GM19438 (cell line): ENCODE results near the gene NLRP5.
"Not testable (repeated sequence)": the region's sequence is repeated elsewhere in the genome, so short reads cannot be mapped to it uniquely, and the experiment has no call there.

ENCODE experiments used
- ATAC-seq: cut with Tn5 transposase; IDR thresholded peaks from one replicate; pipeline ENCODE4 v1.9.1; 2021; ENCODE audit warnings: low read depth; ENCODE audit not compliant: unreplicated experiment

Gene NLRP5

DNA sequence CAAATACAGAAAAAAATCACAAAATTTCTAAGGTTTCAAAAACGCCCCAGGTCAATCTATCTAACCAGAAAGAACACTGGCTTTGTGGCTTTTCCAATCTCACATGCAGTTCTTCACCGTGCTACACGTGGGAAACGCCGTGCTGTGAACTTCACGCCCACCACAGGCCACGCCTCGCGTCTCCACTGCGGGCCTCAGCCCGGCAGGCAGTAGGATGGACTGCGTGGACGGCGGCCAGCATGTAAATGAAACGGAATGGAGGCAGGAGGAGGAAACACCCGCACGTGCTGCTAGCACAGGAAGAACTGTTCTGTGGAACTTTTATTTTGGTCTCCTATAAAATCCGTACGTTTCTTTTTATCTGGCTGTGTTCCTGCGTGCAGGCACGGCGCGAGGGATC, 110.7 kb downstream of the NLRP5 start:
- ATAC-seq, result no peak

DNA sequence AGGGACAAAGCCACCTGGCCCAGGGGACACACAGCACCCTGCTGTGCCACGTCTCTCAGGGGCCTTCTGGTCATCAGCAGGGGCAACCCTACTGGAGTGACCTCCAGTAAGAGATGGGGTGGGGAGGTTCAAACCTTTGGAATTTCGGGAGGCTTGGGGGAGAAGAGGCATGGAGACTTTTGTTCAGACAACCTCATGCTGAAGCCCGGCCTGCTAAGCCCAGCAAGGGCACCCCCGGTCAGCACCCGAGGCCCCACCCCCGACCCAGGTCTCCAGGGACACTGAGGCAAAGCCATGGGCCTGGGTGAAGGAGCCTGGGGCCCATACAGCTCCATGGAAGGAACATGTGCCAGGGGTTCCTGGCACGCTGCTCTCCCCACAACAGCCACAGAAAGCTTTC, 111.2 kb downstream of the NLRP5 start:
- ATAC-seq, result no peak

DNA sequence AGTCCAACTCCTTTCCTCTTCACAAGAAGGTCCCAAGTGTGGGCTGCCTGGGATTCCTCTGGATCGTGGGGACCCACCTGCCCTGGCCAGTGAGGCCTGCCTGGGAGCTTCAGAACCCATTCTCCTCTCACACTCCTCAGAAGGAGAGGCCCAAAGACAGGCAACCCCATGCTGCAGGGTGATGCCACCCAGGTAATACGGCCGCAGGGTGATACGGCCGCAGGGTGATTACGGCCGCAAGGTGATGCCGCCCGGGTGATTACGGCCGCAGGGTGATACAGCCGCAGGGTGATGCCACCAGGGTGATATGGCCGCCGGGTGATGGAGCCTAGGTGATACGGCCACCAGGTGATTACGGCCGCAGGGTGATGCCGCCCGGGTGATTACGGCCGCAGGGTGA, 111.7 kb downstream of the NLRP5 start:
- not testable (repeated sequence) for ATAC-seq

DNA sequence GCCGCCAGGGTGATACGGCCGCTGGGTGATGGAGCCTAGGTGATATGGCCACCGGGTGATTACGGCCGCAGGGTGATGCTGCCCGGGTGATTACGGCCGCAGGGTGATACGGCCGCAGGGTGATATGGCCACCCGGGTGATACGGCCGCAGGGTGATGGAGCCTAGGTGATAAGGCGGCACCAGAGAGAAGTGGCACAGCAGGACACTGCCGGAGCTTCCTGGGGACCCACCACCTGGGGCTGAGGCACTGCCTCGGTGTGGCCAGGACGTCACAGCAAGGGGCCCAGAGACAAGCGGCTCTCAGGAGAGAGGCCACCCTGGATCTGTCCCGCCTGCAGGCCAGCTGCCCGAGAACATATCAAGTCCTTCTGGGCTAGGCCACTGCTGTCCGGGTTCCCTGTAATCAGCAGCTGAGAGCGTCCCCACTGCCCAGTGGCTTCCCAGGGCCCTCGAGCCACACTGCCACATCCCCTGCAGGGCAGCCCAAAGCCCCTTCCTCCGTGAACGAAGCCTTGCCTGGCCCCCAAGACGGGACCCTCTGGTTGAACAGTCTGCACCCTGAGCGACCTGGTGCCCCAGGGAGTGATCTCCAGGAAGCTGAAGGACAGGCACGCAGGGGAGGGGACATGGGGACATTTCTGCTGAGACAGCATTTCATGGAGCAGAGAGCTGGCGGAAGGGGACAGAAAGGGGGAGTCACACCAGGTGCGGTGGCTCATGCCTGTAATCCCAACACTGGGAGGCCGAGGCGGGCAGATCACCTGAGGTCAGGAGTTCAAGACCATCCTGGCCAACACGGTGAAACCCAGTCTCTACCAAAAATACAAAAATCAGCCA, 112.4 kb downstream of the NLRP5 start:
- no peak for ATAC-seq

DNA sequence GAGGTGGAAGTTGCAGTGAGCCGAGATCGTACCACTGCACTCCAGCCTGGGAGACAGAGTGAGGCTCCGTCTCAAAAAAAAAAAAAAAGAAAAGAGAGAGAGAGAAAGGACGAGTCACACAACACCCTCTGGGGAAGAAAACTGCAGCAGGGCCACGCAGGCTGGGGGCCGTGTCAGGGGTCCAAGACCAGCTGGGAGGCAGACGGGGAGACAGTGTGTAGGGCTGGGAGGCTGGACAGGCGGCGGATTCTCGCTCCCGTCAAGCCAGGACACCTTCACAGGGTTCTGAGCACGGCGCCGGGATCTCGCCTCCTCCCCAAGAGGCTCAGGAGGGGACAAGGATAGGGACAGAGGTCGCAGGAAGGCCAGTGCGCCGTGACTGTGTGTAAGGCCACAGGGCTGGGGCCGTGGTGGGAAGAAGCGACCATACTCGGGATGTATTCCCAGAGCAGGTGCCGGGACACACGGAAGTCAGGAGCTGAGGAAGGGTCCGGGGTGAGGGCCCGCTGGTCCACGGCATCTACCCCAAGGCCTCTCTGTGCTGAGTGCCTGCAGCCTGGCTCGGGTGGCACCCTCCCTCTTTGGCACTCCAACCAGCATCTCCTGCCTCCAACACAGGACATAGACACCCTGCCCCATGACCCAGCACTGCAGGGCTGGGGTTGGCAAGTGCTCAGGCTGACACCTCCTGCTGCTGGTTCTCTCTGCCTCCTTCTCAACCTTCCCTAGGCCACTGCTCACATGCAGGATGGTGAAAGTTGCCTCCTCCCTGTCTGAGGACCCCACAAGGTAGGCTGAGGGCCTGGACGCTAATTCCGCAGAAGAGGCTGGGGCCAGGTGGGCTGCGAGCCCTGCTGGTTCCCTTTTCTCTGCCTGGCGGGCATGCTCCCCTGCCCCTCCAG, 113.3 kb downstream of the NLRP5 start:
- no peak for ATAC-seq

DNA sequence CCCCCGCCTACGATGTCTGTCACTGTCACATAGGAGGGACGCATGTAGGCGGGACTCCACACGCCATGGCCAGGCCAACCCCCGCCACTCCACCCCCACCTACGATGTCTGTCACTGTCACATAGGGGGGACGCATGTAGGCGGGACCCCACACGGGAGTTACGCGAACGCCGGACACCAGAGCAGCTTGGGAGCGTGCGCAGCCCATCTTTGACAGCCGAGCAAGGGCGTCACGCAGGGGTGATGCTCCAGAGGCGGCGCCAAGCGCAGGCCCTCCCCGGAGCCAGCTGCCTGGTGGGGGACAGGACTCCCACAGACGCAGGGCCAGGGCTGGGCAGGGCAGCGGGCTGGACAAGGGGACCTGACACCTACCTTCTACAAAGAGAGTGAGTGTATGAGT, 114.5 kb downstream of the NLRP5 start:
- no peak for ATAC-seq

DNA sequence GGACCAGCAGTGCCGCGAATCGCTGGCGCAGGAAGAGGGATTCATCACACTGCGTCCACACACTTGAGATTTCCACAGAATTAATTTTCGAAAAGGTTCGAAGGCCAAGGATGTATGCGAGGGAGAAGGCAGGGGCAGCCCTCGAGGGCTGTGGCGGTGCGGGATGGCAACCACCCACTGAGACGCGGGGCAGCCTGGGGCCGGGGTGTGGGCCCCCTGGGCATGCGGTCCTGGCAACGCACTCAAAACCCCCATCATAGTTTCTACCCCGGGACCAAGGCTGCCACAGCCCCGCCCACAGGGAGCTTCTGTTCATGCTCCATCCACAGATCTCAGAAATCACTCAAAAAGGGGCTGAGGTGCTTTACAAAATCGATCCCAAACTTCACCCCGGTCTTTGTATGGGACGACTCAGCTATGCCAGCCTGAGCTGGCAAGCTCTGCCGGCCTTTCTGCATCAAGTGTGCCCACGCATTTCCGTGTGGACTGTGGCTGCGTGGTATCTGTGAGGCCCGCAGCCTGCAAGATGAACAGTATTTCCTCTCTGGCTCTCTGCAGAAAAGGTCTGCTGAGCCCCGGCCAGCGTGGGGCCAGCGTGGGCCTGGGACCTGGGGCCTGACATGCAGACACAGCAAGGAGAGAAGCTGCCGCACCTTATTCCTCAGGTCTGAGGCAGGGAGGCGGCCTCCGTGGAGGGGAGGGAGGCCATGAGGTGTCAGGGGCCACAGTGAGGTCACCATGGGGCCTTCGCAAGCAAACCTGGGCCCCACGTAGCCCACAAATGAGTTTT, 115.4 kb downstream of the NLRP5 start:
- no peak for ATAC-seq

DNA sequence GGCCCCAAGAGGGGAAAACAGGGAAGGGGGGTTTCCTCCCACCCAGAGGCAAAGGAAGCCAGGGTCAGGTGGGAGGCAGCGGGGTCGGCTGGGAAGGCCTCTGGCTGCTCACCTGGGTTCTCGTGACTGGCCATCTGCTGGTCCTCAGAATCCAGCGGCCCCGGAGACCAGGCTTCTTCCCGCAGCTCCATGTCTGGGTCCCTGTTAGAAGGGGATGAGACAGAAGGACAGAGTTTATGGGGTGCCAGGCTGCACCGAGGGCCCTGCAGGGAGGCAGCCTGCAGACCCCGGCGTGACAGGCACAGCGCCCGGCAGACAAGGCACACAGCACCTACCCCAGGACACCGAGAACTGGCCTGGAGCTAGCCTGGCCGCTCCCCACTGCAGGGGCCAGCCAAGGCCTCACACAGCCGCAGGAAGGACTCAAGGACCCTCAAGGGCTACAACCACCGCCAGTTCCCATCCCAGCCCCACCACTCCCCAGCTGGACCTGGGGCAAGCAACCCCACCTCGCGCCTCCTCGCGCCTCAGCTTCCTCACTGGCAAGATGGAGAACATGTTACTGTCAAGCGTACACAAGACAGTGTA, 116.5 kb downstream of the NLRP5 start:
- no peak for ATAC-seq

DNA sequence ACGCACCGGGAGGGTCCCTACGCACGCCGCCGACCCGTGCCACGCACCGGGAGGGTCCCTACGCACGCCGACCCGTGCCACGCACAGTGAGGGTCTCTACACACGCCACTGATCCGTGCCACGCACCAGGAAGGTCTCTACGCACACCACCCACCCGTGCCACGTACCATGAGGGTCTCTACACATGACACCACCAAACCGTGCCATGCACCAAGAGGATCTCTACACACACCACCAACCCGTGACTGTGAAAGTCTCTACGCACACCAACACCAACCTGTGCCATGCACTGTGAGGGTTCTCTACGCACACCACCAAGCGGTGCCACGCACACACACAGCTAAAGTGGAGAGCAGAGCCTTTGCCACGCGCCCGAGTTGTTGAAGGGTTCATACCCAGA, 117.8 kb downstream of the NLRP5 start:
- no peak for ATAC-seq

DNA sequence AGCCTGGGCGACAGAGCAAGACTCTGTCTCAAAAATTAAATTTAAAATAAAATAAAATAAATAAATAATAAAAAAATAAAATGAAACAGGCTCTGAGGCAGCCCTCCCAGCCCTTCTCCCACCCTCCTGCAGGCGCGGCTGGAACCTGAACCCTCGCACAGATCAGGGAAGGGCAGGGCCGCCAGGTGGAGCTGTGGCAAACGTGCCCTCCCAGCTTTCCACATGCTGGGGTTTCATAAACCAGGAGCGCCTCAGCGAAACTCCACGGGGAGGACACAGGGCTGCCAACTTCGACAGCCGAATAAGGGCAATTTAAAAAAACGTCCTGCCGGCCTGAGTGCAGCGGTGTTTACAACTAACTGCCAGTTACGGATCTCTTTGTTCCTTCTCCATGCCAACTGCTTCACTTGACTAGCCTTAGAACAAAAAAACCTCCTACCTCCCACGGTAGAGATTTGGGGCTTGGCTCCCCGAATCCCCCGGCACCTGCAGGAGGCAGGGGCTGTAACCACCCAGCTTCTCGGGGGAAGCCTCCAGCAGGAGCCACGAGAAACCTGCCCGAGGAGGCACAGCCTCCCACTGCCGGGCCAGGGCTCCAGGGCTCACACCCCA, 118.6 kb downstream of the NLRP5 start:
- no peak for ATAC-seq

DNA sequence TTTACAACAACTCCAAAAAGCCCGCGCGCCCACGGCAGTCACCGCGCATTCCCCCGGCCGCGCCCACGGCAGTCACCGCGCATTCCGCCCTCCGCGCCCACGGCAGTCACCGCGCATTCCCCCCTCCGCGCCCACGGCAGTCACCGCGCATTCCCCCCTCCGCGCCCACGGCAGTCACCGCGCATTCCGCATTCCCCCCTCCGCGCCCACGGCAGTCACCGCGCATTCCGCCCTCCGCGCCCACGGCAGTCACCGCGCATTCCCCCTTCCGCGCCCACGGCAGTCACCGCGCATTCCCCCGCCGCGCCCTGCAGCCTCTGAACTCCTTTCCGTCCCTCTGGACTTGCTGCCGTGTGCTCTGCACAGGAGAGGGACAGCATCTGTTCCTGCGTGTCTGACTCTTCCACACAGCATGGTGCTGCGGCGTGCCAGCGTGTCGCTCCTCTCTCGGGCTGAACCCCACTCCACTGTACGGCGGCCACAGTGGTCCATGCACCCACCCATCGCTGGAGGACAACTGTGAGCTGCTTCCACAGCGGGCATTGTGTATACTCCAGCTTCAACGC, 119.3 kb downstream of the NLRP5 start:
- ATAC-seq, result not testable (repeated sequence)

DNA sequence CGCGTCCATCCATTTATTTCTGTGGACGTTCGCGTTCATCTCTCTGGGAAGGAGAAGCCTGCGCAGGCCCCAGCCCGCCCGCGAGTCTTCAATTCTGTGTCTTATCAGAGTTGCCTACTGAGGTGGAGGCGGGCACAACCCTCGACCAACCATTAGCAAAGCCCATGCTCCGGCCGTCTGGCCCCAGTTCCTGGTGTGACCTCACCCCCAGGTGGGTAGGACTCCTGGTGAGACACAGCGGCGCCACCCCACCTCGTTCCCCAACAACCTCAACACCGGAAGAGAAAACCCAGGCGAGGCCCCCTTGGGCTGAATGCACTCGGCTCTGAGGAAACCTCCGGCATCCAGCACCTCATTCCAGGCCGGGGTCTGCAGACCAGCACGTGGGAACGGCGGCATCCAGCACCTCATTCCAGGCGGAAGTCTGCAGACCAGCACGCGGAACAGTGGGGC, 119.8 kb downstream of the NLRP5 start:
- ATAC-seq, result no peak

DNA sequence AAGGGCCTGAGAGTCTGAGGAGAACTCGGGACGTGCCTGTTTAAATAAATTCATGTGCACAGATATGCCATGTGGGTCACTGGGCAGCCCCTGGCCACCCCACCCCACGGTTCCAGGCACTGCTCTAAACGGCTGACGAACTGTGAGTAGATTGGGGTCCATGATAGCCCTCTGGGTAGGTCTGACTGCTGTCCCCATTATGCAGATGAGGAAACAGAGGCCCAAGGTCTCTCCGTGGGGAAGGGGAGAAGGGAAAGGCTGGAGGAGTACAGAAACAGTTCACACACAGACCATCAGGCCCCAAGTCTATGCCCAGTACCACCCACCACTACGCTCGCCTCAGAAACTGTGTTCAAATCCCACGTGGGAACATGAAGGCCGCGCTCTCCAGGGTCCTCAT, 120.4 kb downstream of the NLRP5 start:
- no peak for ATAC-seq

DNA sequence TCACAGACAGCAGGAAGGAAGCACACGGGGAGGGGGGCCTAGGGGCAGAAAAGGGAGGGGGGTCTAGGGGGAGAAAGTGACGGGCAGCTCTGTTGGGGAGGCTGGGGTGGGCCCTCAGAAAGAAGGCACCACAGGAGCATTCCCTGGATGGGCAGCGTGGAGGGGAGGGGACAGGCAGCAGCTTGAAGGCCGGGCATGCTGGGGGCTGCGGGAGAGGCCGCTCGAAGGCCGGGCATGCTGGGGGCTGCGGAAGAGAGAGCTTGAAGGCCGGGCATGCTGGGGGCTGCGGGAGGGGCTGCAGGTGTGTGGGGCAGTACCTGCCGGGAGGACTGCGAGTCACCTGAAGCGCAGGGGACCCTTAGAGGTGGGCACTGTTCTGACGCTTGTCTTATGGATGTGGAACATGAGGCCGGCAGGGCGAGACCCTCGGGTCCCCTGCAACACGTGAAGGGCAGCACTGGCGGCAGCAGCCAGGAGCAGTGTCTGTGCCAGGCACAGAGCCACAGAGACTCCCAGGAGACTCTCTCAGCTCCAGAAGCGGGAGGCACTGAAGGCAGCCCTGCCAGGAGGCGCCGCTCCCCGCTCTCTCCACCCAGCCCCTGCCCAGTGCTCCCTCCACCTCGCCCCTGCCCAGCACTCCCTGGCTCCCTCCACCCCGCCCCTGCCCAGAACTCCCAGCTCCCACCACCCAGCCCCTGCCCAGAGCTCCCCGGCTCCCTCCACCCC, 121.2 kb downstream of the NLRP5 start:
- ATAC-seq, result no peak

DNA sequence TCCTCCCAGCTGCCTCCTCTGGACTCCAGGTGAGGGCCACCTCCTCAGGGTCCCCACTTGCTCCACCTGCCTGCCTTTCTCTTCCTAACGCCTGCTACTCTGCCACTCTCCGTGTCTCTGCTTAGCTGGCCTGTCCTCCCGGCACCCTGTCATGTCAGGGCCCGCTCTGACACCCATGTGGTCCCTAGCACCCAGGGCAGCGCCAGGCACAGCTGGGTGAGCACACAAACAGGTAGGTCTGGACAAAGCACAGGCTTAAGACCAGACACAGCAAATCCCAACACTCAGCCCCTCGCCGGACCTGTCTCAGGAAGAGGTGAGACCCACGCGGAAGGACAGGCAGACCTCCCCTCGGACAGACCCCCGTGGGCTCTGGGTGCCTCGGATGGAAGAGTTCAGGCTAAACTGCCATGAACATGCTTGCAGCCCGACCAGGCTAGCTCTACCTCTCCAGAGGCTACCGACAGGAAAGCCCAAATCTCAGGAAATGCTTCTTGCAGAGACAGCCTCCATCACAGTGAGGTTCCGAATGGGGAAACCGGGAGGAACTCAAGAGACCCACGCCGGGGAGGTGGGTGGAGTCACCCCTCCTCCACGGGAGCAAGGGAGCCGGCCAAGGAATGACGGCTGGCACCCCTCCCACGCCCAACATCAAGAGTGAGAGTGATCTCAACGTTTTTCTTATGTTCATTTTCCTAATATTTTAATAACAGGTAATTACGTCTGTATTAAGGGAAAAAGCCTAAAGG, 122.0 kb downstream of the NLRP5 start:
- ATAC-seq, result no peak

DNA sequence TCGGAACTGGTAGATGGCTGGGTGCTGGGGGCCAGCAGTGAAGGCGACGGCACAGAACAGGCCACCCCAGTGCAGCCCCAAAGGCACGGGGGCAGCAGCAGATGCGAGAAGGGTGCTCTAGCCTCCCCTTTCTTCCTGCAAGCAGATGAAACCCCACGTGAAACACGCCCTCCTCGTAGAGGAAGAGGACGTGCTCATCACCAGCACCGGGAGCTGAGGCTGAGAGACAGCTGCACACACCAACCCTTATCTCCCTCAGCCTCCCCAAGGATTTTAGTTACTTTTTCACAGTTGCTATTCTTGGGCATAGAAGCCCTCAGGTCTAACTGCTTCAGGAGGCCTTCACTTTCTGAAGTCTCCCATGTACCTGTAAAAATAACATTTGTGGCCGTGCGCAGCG, 122.7 kb downstream of the NLRP5 start:
- peak; percentile 44 for ATAC-seq

DNA sequence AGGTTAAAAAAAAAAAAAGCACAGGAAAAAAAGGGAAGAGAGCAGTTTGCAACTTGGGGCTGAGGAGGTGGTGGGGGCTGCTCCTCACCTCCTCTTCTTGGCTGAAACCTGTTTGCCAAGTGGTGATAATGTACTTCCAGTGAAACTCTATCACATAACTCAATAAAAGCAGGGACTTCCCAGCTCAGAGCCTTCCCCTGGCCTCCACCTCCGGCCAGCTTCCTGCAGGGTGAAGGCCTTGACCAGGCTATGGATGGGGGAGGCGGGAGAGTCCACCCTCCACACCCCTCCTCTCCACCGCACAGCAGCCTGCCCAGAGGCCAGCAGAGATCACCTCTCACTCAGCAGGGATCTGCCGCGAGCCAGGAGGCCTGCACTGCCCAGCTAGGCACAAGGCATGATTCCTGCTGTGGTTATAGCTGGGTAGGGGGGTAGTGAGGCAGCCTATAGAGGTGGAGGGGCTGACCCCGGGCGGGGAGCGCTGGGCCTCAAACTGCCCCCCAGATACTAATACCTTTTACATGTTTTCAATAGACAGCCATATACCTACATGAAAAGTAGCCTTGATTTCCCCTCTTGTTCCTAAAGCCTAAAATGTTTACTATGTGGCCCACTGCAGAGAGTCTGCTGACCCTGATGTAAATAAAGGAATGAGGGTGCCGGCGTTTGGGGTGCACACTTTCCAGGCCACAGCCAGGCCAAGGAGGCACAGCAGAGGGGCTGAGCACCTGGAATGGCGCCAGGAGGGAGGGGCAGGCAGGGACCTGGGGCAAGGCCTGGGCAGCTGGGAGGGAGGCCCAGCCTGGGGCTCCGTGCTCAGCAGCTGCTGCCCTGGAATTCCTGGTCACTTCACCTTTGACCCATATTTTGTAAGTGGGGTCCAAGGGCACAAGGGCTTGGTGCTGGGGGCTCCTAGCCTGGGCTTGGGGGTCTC, 124.2 kb downstream of the NLRP5 start:
- ATAC-seq, result no peak
